Measurements from ENCODE around the gene METTL22.

Gene METTL22

DNA sequence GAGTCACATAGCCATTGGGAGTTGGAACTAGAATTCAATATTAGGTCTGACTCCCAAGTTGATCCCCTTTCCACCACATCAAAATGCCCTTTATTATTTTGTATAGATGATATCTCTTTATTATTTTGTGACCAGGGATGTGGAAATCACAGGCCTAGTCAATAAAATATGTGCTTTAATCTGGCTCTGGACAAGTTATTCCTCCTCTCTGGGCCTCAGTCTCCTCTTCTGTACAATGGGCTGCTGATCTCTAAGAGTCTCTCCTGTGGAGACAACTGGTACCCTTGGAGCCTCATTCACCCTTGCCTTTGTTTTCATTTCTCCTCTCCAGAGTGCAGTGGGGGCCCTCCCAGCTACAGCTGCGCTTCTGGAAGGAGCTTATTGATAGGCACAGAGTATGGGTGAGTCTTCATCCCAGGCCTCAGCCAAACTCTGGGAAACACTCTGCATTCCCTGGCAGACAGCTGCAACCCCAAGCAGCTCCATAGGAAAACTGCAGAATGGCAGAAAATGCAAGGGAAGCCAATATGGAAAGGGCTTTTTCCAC, 48.6 kb downstream of the METTL22 start:
- no peak for DNase-seq

DNA sequence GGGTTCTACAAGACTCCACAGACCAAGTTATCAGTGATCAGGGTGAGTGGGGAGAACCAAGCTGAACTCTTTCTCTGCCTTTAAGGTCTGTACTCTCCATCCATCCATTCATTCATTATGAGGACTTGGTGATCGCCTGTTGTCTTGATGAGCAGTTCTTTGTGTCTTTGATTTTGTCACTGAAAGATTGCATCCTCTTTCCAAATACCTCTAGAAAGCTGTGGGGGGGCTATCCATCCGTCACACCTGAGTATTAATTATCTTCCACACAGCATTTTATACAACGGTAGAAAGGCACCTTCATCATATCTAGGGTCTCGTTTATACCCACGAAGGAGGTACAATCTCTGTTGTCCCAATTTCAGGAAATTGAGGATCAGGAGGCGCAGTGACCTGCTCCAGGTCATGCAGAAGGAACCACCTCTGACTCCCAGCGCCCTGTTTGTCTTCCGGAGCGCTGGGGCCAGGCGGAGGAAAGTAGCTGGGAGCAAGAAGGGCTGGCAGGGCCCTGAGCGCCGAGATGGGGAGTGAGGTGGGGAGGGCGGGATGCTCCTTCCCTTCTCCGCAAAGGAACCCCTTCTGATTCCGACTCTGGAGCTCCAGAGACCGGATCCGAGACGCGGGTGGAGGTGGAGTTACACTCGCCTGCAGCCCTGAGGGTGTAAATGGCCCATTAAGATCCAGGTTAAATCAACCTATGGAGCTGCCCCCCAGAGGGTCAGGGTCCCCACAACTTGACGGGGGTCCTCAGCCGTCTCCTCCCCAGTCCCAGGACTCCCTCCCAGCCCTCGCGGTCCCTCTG, 52.3 kb downstream of the METTL22 start:
- DNase-seq = no peak

GRCh38 chr16:8674413-8675022, 53.0 kb downstream of the METTL22 start, which contains the start of gene ABAT:
Gene ABAT (plus strand): TSS chr16:8674617. CDS start chr16:8735740, 61,123 bp downstream.
- peak; percentile 90 for DNase-seq

- DNase-seq = peak; percentile 70
These were observed 54.0 kb downstream of the METTL22 start for GRCh38 chr16:8675183-8676159.

- no peak for DNase-seq
These were observed 54.7 kb downstream of the METTL22 start for GRCh38 chr16:8676160-8676547.

GRCh38 chr16:8676737-8677375, 55.4 kb downstream of the METTL22 start:
- DNase-seq = no peak

- no peak for DNase-seq
These were observed 56.0 kb downstream of the METTL22 start for GRCh38 chr16:8677481-8677880.

GRCh38 chr16:8678068-8678927, 56.8 kb downstream of the METTL22 start:
- DNase-seq = no peak

DNA sequence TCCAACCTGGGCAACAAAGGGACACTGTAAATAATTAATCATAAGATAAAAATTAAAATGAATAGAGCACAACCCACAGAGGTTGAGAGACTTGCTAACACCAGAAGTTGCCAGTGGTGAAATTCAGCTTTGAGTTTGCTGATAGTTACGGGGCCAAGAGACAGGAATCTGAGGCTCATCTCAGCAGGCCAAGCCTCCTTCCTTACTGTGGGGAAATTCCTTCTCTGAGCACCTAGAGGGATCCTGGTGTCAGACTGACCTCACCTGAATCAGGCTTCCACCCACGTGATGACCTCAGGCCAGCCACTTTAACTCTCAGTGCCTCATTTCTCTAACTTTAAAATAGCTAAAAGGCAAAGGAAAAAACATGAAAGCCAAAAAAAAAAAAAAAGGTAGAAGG, 57.7 kb downstream of the METTL22 start:
- no peak for DNase-seq

DNA sequence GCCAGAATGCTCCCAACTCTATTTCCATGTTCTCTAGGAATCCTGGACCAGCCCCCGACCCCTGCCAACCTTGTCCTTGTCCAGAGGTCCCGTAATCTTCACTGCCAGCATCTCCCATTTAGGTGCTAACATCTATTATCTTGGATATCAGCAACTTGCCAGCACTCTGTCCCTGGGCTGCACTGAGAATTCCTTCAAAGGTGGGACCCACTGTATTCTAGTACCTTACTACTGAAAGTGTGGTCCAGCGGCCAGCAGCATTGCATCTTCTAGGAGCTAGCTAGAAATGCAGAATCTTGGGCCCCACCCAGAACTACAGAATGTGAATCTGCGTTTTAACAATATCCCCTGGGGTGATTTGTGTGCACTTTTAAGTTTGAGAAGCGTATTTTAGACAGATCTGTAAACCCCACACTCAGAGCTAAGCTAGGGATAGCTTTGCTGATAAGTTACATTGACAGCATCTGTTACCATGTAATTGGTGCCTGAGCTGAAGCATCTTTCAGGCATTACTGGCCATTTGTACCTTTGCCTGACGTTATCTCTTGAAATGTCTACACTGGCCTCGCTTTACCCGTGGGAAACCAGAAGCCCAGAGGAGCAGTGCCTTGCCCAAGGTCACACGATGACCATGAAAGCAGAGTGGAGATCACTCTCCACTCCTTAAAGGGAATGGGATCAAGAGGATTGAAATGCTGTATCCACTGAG, 61.2 kb downstream of the METTL22 start:
- no peak for DNase-seq

DNA sequence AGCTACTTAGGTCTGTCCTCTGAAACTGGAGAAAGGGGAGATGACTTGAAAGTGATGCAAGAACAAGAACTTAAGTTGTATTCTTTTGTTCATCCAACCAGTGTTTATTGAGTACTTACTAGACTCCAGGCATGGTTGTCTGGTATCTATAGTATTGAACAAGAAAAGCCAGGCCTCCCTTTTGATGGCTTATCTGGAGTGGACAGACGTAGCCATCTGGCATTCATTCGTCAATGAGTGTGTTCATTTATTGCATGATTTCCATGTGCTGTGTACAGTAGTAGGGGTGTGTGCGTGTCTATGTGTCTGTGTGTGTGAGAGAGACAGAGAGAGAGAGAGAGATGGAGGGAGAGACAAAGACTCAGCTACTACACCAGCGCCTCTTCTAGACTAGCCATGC, 62.1 kb downstream of the METTL22 start:
- DNase-seq = no peak

DNA sequence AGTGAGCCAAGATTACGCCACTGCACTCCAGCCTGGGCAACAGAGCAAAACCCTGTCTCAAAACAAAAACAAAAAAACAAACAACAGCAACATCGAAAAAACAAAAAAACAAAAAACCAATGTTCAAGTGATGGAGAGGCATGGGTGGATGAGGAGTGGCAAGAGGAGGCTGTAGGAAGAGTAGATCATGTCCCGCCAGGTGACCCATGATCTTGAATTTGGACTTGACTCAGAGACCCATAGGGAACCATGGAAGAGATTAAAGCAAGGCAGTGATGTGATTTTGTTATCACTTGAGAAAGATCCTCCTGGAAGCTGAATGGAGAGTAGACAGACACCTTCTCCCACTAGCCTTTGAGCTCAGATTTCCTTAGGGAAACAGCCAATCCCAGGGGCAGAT, 64.1 kb downstream of the METTL22 start:
- no peak for DNase-seq

GRCh38 chr16:8686031-8686621, 64.6 kb downstream of the METTL22 start:
- DNase-seq = no peak

DNA sequence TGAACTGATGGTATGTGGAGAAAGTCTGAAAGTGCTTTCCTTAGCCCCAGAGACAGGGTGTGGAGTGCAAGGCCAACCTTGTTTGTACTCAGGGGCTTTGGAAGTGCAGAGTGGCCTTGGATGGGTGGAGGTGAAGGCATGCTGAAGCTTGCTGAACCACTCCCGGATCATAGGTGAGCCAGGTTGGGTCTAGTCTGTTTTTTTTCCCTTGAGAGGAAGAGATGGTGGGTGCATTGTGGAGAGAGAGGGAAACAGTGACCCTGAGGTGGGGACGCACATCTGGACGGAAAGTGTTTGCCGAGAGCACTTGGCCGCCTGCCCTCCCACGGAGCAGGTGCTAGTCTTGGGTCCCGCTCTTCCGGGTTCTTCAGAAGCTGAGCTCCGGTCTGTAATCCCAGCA, 65.4 kb downstream of the METTL22 start:
- DNase-seq = no peak

GRCh38 chr16:8689686-8690085, 68.2 kb downstream of the METTL22 start:
- no peak for DNase-seq

DNA sequence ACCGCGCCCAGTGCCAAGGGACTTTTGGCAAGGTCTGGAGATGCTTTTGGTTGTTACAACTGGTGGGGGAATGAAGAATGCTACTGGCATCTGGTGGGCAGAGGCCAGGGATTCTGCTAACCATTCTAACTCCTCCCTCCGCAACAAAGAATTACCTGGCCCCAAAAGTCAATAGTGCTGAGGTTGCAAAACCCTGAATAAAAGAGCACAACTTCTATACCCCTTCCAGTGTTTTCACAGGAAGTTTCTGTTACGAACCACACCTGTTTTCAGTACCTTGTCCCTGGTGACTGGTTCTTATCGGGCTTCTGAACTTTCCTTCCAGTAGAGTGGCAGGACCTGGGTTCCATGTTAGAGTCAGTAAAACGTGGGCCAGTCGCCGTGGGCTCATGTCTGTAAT, 70.2 kb downstream of the METTL22 start:
- no peak for DNase-seq

GRCh38 chr16:8694795-8695728, 73.6 kb downstream of the METTL22 start:
- no peak for DNase-seq

DNA sequence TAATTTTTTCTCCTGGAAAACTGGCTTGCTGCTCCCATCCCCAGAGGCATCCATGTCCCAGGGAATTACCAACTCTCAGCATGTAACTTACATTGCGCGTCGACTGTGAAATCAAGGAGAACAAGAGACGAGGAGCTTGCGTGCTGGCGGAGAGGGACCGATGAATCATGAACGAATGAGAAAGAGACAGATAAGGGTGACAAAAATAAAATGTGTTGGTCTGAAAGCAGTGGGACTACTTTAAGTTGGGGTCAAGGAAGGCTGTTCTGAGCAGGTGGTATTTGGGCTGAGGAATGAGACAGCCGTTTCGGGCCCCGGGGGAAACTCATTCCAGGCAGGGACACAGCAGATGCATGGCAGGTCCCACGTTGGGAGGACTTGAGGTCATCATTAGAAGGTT, 75.4 kb downstream of the METTL22 start:
- no peak for DNase-seq

GRCh38 chr16:8697965-8698364, 76.5 kb downstream of the METTL22 start:
- no peak for DNase-seq

Measured in CD4-positive, alpha-beta T cell treated with Interleukin-17A for 1 hour (primary cell).